CD4-positive, alpha-beta memory T cell (primary cell): ENCODE measurements around the gene NELFA. TPM values are rescaled to one million over a fixed set of nuclear protein-coding genes. Genes with fewer than 3 reads are reported as not detected.

Experiments used
- CTCF ChIA-PET: fragments of 350-600 bp; sonication (Branson Sonifier 250); formaldehyde crosslinking; loops from one replicate; lab custom pipeline; 2021; ENCODE audit warnings: inconsistent platforms; ENCODE audit not compliant: partially characterized antibody; lab: Charles Lee
- POLR2A ChIA-PET: fragments of 350-600 bp; sonication (Branson Sonifier 250); formaldehyde crosslinking; loops from one replicate; lab custom pipeline; 2021; ENCODE audit not compliant: partially characterized antibody; lab: Charles Lee
- DNase-seq, 5 donors: peaks; one replicate each; pipeline versions ENCODE4 v3.0.0 to v3.0.0-alpha.2; 2020 to 2022; ENCODE audit warnings: mixed read lengths in 1 of 5
- H3K27ac ChIP-seq: one replicate; pipeline ENCODE4 v1.7.0; 2013; ENCODE audit warnings: low read depth, low read length
- H3K27me3 ChIP-seq: 2 replicates; pipeline ENCODE4 v1.7.0; 2013; ENCODE audit warnings: mild to moderate bottlenecking, low read length, moderate library complexity; ENCODE audit not compliant: insufficient read depth
- H3K36me3 ChIP-seq: 2 replicates; pipeline ENCODE4 v1.7.0; 2013; ENCODE audit warnings: mild to moderate bottlenecking, low read length, moderate library complexity; ENCODE audit not compliant: insufficient read depth
- H3K4me1 ChIP-seq: 2 replicates; pipeline ENCODE4 v1.7.0; 2013; ENCODE audit warnings: mild to moderate bottlenecking, low read length, moderate library complexity; ENCODE audit not compliant: insufficient read depth
- H3K4me3 ChIP-seq, 2 donors: one replicate each; pipeline ENCODE4 v1.7.0; 2013; ENCODE audit warnings: low read length in 2 of 2, mild to moderate bottlenecking in 1 of 2
- H3K9me3 ChIP-seq, 2 donors: one replicate each; pipeline ENCODE4 v1.7.0; 2013; ENCODE audit warnings: low read length in 2 of 2, control low read depth in 1 of 2; ENCODE audit not compliant: control insufficient read depth in 1 of 2
- H3K27ac Mint-ChIP-seq, 7 donors: one replicate each; pipeline ENCODE4 v1.8.0; 2020 to 2021; ENCODE audit warnings: mixed read lengths in 7 of 7, mild to moderate bottlenecking in 6 of 7, inconsistent platforms in 3 of 7, moderate library complexity in 3 of 7
- H3K27me3 Mint-ChIP-seq, 2 donors: one replicate each; pipeline ENCODE4 v1.8.0; 2020 to 2021; ENCODE audit warnings: mixed read lengths in 2 of 2
- H3K36me3 Mint-ChIP-seq, 2 donors: one replicate each; pipeline ENCODE4 v1.8.0; 2020 to 2021; ENCODE audit warnings: mixed read lengths in 2 of 2, inconsistent platforms in 1 of 2, mild to moderate bottlenecking in 1 of 2
- H3K4me1 Mint-ChIP-seq, 4 donors: one replicate each; pipeline ENCODE4 v1.8.0; 2020 to 2021; ENCODE audit warnings: mixed read lengths in 4 of 4, mild to moderate bottlenecking in 1 of 4
- H3K4me3 Mint-ChIP-seq, 8 donors: one replicate each; pipeline ENCODE4 v1.8.0; 2020 to 2021; ENCODE audit warnings: mixed read lengths in 8 of 8, mild to moderate bottlenecking in 7 of 8, moderate library complexity in 6 of 8, inconsistent platforms in 3 of 8
- H3K9me3 Mint-ChIP-seq, 8 donors: one replicate each; pipeline ENCODE4 v1.8.0; 2020 to 2021; ENCODE audit warnings: mixed read lengths in 8 of 8, mild to moderate bottlenecking in 5 of 8, inconsistent platforms in 3 of 8, moderate library complexity in 1 of 8
- intact Hi-C: fragments of 100-400 bp; cut with micrococcal nuclease; formaldehyde crosslinking; loops from one replicate; pipeline ENCODE4 v1.15.1; 2023
- polyA plus RNA-seq, 2 donors: library from polyadenylated mRNA; unstranded; fragments of 300-500 nt; fragmentation: Illumina TruSeq; gene quantifications; one replicate each; pipeline ENCODE4 v1.2.3, GENCODE V29; 2021
- total RNA-seq, 2 experiments: library from RNA; stranded (reverse); gene quantifications; one replicate each; pipeline ENCODE4 v1.2.3, GENCODE V29; 2021

The NELFA gene
- total and polyA plus RNA-seq, 4 experiments from 2014 or later = 12.1 to 48.3 (median 42.3) TPM

GRCh38 chr4:1989533-1990347 lies 19.0 kb downstream of the NELFA start:
- peaks cover 38% of the 10 kb centered on the region for H3K36me3 ChIP-seq
- intact Hi-C loops = no loop called here

GRCh38 chr4:1988327-1988724 lies 20.4 kb downstream of the NELFA start:
- no peak overlapping the region for H3K27ac ChIP-seq
- Mint-ChIP-seq H3K9me3 (no peaks in the 10 kb centered on the region), H3K27ac (peak overlapping the region in 1 of 7 donors; percentile 29), H3K4me1 (no peaks in the 10 kb centered on the region), H3K27me3 (no peaks in the 10 kb centered on the region), H3K4me3 (no peak overlapping the region), H3K36me3 (peaks cover 11 to 42% of the 10 kb centered on the region in 2 donors)
- intact Hi-C loops = no loop called here
- H3K4me1 ChIP-seq = no peaks in the 10 kb centered on the region
- peaks cover 42% of the 10 kb centered on the region for H3K36me3 ChIP-seq
- no peak overlapping the region for H3K4me3 ChIP-seq
- H3K9me3 ChIP-seq = no peaks in the 10 kb centered on the region
- no peaks in the 10 kb centered on the region for H3K27me3 ChIP-seq
- ChIA-PET CTCF (no interaction called here), POLR2A (no interaction called here)
- no peak for DNase-seq

More at GRCh38 chr4:1989533-1990347, 19.0 kb downstream of the NELFA start:
- Mint-ChIP-seq H3K9me3 (no peaks in the 10 kb centered on the region), H3K36me3 (peaks cover 11 to 39% of the 10 kb centered on the region in 2 donors), H3K4me3 (peak overlapping the region in 1 of 8 donors; percentile 2), H3K27me3 (no peaks in the 10 kb centered on the region), H3K4me1 (no peaks in the 10 kb centered on the region), H3K27ac (peak overlapping the region in 1 of 7 donors; percentile 60)
- Histone ChIP-seq H3K4me3 (no peak overlapping the region), H3K9me3 (no peaks in the 10 kb centered on the region), H3K4me1 (no peaks in the 10 kb centered on the region), H3K27me3 (no peaks in the 10 kb centered on the region), H3K27ac (no peak overlapping the region)
- DNase-seq = no peak
- ChIA-PET CTCF (no interaction called here), POLR2A (no interaction called here)

GRCh38 chr4:1987721-1988326 lies 20.9 kb downstream of the NELFA start:
- intact Hi-C loops = no loop called here
- H3K4me1 ChIP-seq = no peaks in the 10 kb centered on the region
- no peak overlapping the region for H3K27ac ChIP-seq
- Mint-ChIP-seq H3K9me3 (no peaks in the 10 kb centered on the region), H3K36me3 (peaks cover 12 to 44% of the 10 kb centered on the region in 2 donors), H3K4me1 (no peaks in the 10 kb centered on the region), H3K27me3 (no peaks in the 10 kb centered on the region), H3K4me3 (no peak overlapping the region), H3K27ac (peak overlapping the region in 1 of 7 donors; percentile 29)
- no peaks in the 10 kb centered on the region for H3K9me3 ChIP-seq
- peaks cover 45% of the 10 kb centered on the region for H3K36me3 ChIP-seq
- H3K4me3 ChIP-seq = no peak overlapping the region
- no peak for DNase-seq
- H3K27me3 ChIP-seq = no peaks in the 10 kb centered on the region
- POLR2A ChIA-PET = no interaction called here
- CTCF ChIA-PET = no interaction called here

- H3K4me1 ChIP-seq = no peaks in the 10 kb centered on the region
- H3K27me3 ChIP-seq = no peaks in the 10 kb centered on the region
- no peak overlapping the region for H3K27ac Mint-ChIP-seq
- peaks cover 47% of the 10 kb centered on the region for H3K36me3 ChIP-seq
- no peak overlapping the region for H3K27ac ChIP-seq
- no peak overlapping the region for H3K4me3 ChIP-seq
- H3K27me3 Mint-ChIP-seq = no peaks in the 10 kb centered on the region
- POLR2A ChIA-PET = no interaction called here
- CTCF ChIA-PET = no interaction called here
- no peaks in the 10 kb centered on the region for H3K9me3 ChIP-seq
- intact Hi-C loops = no loop called here
- DNase-seq = no peak
- no peaks in the 10 kb centered on the region for H3K4me1 Mint-ChIP-seq
- H3K36me3 Mint-ChIP-seq = peaks cover 16 to 48% of the 10 kb centered on the region in 2 donors
- no peak overlapping the region for H3K4me3 Mint-ChIP-seq
- H3K9me3 Mint-ChIP-seq = no peaks in the 10 kb centered on the region
These were observed 21.5 kb downstream of the NELFA start for GRCh38 chr4:1987296-1987695.

GRCh38 chr4:1986578-1987210 lies 22.1 kb downstream of the NELFA start:
- no peaks in the 10 kb centered on the region for H3K27me3 Mint-ChIP-seq
- no peaks in the 10 kb centered on the region for H3K4me1 Mint-ChIP-seq
- peaks cover 17 to 53% of the 10 kb centered on the region in 2 donors for H3K36me3 Mint-ChIP-seq
- intact Hi-C loops = no loop called here
- H3K27me3 ChIP-seq = no peaks in the 10 kb centered on the region
- H3K4me3 Mint-ChIP-seq = no peak overlapping the region
- no peak overlapping the region for H3K27ac ChIP-seq
- no peak overlapping the region for H3K27ac Mint-ChIP-seq
- no peaks in the 10 kb centered on the region for H3K4me1 ChIP-seq
- peaks cover 50% of the 10 kb centered on the region for H3K36me3 ChIP-seq
- no peaks in the 10 kb centered on the region for H3K9me3 Mint-ChIP-seq
- DNase-seq = no peak
- CTCF ChIA-PET = no interaction called here
- POLR2A ChIA-PET = no interaction called here
- H3K4me3 ChIP-seq = no peak overlapping the region
- no peaks in the 10 kb centered on the region for H3K9me3 ChIP-seq

GRCh38 chr4:1985780-1986577 lies 22.8 kb downstream of the NELFA start:
- Histone ChIP-seq H3K27ac (no peak overlapping the region), H3K36me3 (peaks cover 47% of the 10 kb centered on the region), H3K9me3 (no peaks in the 10 kb centered on the region), H3K4me1 (no peaks in the 10 kb centered on the region), H3K27me3 (no peaks in the 10 kb centered on the region), H3K4me3 (no peak overlapping the region)
- no peak for DNase-seq
- Mint-ChIP-seq H3K4me3 (no peak overlapping the region), H3K27ac (no peak overlapping the region), H3K9me3 (no peaks in the 10 kb centered on the region), H3K36me3 (peaks cover 18 to 56% of the 10 kb centered on the region in 2 donors), H3K27me3 (no peaks in the 10 kb centered on the region), H3K4me1 (peaks cover 0 to 4% (median 0%) of the 10 kb centered on the region in 4 donors)
- CTCF ChIA-PET = no interaction called here
- intact Hi-C loops = no loop called here
- POLR2A ChIA-PET = no interaction called here
